Uterus (tissue), 2 donors: ENCODE measurements around the gene XYLT1.

Experiments
- CTCF ChIP-seq, 4 experiments: fragments of 200-600 bp in 2 of 4; fragments of 450-650 bp in 2 of 4; sonication (generic) in 2 of 4; IDR thresholded peaks; one replicate each; pipeline ENCODE4 v1.5.1; 2016 to 2019; ENCODE audit warnings: antibody characterized with exemption in 4 of 4, mild to moderate bottlenecking in 2 of 4, moderate library complexity in 1 of 4
- POLR2A ChIP-seq, 2 donors: fragments of 450-650 bp; IDR thresholded peaks; one replicate each; pipeline ENCODE4 v1.6.1; 2016; ENCODE audit warnings: antibody characterized with exemption in 2 of 2, mild to moderate bottlenecking in 1 of 2, moderate library complexity in 1 of 2

GRCh38 chr16:17414916-17415315 is 55.8 kb downstream of the XYLT1 start:
- TF ChIP-seq CTCF (IDR thresholded peaks at IDR 0.05) (no peak), POLR2A (IDR thresholded peaks at IDR 0.05) (no peak)
